Transverse colon (tissue), 4 donors: Measurements from ENCODE around the gene MSL2. TPM values are rescaled to one million over a fixed set of nuclear protein-coding genes. Genes with fewer than 3 reads are reported as not detected.

Source experiments
- DNase-seq: peaks from one replicate; pipeline ENCODE4 v3.0.0-alpha.2; 2019
- H3K27ac ChIP-seq, 4 donors: fragments of 200-600 bp; sonication (generic); 2 replicates each; pipeline ENCODE4 v1.5.1; 2016 to 2018; ENCODE audit warnings: inconsistent platforms in 4 of 4
- H3K27me3 ChIP-seq: fragments of 200-600 bp; sonication (generic); 2 replicates; pipeline ENCODE4 v1.5.1; 2017; ENCODE audit warnings: inconsistent platforms
- H3K36me3 ChIP-seq, 4 donors: fragments of 200-600 bp; sonication (generic); 2 replicates each; pipeline ENCODE4 v1.5.1; 2017 to 2019; ENCODE audit warnings: inconsistent platforms in 4 of 4
- H3K4me1 ChIP-seq, 4 donors: fragments of 200-600 bp; sonication (generic); 2 replicates each; pipeline ENCODE4 v1.5.1; 2017 to 2020; ENCODE audit warnings: inconsistent platforms in 4 of 4
- H3K4me3 ChIP-seq, 4 donors: fragments of 200-600 bp; sonication (generic); 1 replicate in 1 of 4; 2 replicates in 3 of 4; pipeline versions ENCODE4 v1.5.1 to v1.6.1; 2017 to 2019; ENCODE audit warnings: inconsistent platforms in 4 of 4
- H3K9me3 ChIP-seq, 2 donors: fragments of 200-600 bp; sonication (generic); 2 replicates each; pipeline ENCODE4 v1.5.1; 2017 to 2019; ENCODE audit warnings: inconsistent platforms in 2 of 2
- CTCF ChIP-seq, 5 experiments: fragments of 200-600 bp in 3 of 5; fragments of 450-650 bp in 2 of 5; sonication (generic) in 3 of 5; IDR thresholded peaks; 1 replicate in 2 of 5; 2 replicates in 3 of 5; pipeline ENCODE4 v1.5.1; 2016 to 2017; ENCODE audit warnings: antibody characterized with exemption in 5 of 5, inconsistent platforms in 3 of 5, mild to moderate bottlenecking in 2 of 5, moderate library complexity in 1 of 5
- EP300 ChIP-seq: sonication (generic); formaldehyde crosslinking; IDR thresholded peaks from one replicate; pipeline ENCODE4 v1.6.1; 2017; ENCODE audit warnings: antibody characterized with exemption, low read depth
- POLR2A ChIP-seq: fragments of 450-650 bp; IDR thresholded peaks from one replicate; pipeline ENCODE4 v1.6.1; 2016; ENCODE audit warnings: antibody characterized with exemption, mild to moderate bottlenecking, moderate library complexity
- POLR2AphosphoS5 ChIP-seq, 3 donors: sonication (generic); formaldehyde crosslinking; IDR thresholded peaks; one replicate each; pipeline ENCODE4 v1.6.1; 2016; ENCODE audit warnings: antibody characterized with exemption in 3 of 3
- WGBS, 2 donors: methylation state at CpG; one replicate each; pipeline ENCODE4 v1.1.5; 2018; ENCODE audit warnings: low coverage in 1 of 2; 5-methylcytosine and 5-hydroxymethylcytosine counted together
- in situ Hi-C, 4 donors: fragments of 200-750 bp; cut with MboI; loops; one replicate each; pipeline versions ENCODE4 v1.15.0 to v1.15.1; 2017; ENCODE audit warnings: low sequenced_read_pairs in 3 of 4, low pct_ligation_motif_present in 1 of 4, low pct_unique_long_range_greater_than_20kb in 1 of 4
- intact Hi-C: fragments of 100-400 bp; cut with DNase I; formaldehyde crosslinking; loops from one replicate; pipeline ENCODE4 v1.15.1; 2023; ENCODE audit warnings: low total_unique reads
- total RNA-seq, 4 donors: library from RNA; depleted of rRNA; stranded (reverse); fragments of >200 nt; gene quantifications; one replicate each; pipeline ENCODE4 v1.1.0, GENCODE V29; 2016

The MSL2 gene
- total RNA-seq, 4 donors from 2014 or later: 18.2 to 42.7 (median 31.7) TPM

- Histone ChIP-seq H3K27ac (no peak overlapping the region), H3K4me1 (peaks cover 0 to 67% (median 9%) of the 10 kb centered on the region in 4 donors), H3K36me3 (no peaks in the 10 kb centered on the region), H3K27me3 (no peaks in the 10 kb centered on the region), H3K9me3 (no peaks in the 10 kb centered on the region), H3K4me3 (no peak overlapping the region)
- WGBS, 2 donors: 89 to 95% methylated on average over 7 of the region's 7 CpGs
- no peak for DNase-seq
- intact Hi-C loops (no loop called here), in situ Hi-C loops (no loop called here)
- TF ChIP-seq POLR2AphosphoS5 (IDR thresholded peaks at IDR 0.05) (no peak), CTCF (IDR thresholded peaks at IDR 0.05) (no peak), EP300 (no peak), POLR2A (no peak)
Measured at GRCh38 chr3:136162322-136162721, 33.8 kb downstream of the MSL2 start.

- Histone ChIP-seq H3K4me3 (no peak overlapping the region), H3K27me3 (no peaks in the 10 kb centered on the region), H3K27ac (no peak overlapping the region), H3K4me1 (peaks cover 0 to 64% (median 6%) of the 10 kb centered on the region in 4 donors), H3K9me3 (no peaks in the 10 kb centered on the region), H3K36me3 (no peaks in the 10 kb centered on the region)
- intact Hi-C loops (no loop called here), in situ Hi-C loops (no loop called here)
- TF ChIP-seq POLR2A: no peak
- TF ChIP-seq CTCF (IDR thresholded peaks at IDR 0.05): no peak
- TF ChIP-seq POLR2AphosphoS5 (IDR thresholded peaks at IDR 0.05): no peak
- no peak for TF ChIP-seq EP300
- no peak for DNase-seq
Measured at GRCh38 chr3:136161516-136161915, 34.6 kb downstream of the MSL2 start.

DNA sequence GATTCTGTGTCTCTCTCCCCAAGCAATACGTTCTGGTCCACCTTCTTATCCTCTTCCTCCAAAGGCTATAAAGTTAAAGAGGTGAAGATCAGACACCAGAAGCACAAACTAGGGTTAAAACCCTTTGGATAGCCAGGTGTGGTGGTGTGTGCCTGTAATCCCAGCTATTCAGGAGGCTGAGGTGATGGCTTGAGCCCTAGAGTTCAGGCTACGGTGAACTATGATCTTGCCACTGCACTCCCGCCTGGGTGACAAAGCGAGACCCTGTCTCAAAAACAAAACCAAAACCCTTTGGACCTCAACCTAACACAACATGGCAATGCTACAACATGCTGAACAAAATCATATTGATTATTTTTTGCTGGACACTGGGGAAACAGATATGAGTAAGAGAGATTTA lies 43.2 kb downstream of the MSL2 start:
- in situ Hi-C loops (no loop called here), intact Hi-C loops (no loop called here)
- no peak for TF ChIP-seq CTCF (IDR thresholded peaks at IDR 0.05)
- TF ChIP-seq POLR2AphosphoS5 (IDR thresholded peaks at IDR 0.05): no peak
- no peak for TF ChIP-seq EP300
- no peak for TF ChIP-seq POLR2A
- H3K27me3 ChIP-seq: no peaks in the 10 kb centered on the region
- peaks cover 0 to 50% (median 14%) of the 10 kb centered on the region in 4 donors for H3K4me1 ChIP-seq
- H3K9me3 ChIP-seq: no peaks in the 10 kb centered on the region
- DNase-seq: no peak
- WGBS, 2 donors: 85 to 88% methylated on average over 1 to 4 of the region's 4 CpGs
- peaks cover 0 to 5% (median 0%) of the 10 kb centered on the region in 4 donors for H3K36me3 ChIP-seq
- H3K4me3 ChIP-seq: no peak overlapping the region
- H3K27ac ChIP-seq: no peak overlapping the region

DNA sequence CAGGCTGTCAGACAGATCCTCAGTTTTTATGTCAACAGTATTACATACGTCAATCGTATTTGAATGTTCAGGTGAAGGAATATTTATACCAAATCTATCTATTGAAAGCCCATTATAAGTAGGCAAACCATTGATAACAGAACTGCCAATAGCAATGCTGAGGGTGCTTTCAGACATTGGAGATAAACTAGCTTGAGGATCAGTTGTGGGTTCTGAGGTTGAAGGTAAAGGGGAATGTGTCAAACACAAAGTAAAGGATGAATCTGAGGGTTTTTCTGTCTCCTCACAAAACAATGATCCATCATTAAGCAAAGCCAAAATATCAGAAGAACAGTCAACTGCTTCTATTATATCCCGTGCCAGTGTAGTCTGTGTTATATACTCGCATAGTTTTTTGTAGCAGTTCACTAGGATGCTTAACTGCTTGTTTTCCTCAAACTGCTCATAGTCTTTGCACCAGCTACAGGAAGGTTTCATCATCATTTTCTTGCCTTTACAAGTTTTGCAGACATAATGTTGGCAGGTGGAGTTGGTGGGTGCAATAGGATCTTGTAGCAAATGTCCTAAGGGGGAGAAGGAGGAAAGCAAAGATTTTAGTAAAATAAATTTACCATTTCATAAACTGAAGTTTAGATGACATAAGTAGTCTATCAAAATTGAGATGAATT lies 43.8 kb downstream of the MSL2 start:
- Histone ChIP-seq H3K27ac (no peak overlapping the region), H3K9me3 (no peaks in the 10 kb centered on the region), H3K4me1 (peaks cover 0 to 43% (median 14%) of the 10 kb centered on the region in 4 donors), H3K36me3 (peaks cover 0 to 5% (median 0%) of the 10 kb centered on the region in 4 donors), H3K4me3 (no peak overlapping the region), H3K27me3 (no peaks in the 10 kb centered on the region)
- in situ Hi-C loops: no loop called here
- TF ChIP-seq POLR2AphosphoS5 (IDR thresholded peaks at IDR 0.05) (no peak), CTCF (IDR thresholded peaks at IDR 0.05) (no peak), POLR2A (no peak), EP300 (no peak)
- WGBS, 2 donors: 73 to 79% methylated on average over 2 to 4 of the region's 4 CpGs
- intact Hi-C loops: no loop called here
- DNase-seq: no peak
